Measurements from ENCODE around the gene SMYD3.

DNA sequence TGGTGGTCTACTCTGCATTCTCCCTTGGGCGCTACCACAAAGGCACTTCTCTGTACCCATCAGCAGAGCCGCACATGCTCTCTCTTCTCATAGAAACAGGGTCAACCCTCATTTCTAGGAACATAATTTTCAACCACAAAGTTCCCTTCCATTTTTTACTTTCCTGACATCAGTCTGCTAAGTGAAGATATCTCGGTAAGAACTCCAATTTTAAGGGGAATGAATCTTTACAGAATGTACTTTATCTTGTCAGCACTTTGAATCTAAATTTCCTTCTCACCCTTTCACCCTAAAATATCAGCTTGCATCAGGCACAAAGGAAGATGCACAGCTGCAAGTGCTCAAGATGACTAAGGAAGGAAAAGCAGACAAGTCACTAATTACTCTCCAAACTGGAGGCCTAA lies 545.9 kb downstream of the SMYD3 start:
- TF ChIP-seq, protein P1, sequence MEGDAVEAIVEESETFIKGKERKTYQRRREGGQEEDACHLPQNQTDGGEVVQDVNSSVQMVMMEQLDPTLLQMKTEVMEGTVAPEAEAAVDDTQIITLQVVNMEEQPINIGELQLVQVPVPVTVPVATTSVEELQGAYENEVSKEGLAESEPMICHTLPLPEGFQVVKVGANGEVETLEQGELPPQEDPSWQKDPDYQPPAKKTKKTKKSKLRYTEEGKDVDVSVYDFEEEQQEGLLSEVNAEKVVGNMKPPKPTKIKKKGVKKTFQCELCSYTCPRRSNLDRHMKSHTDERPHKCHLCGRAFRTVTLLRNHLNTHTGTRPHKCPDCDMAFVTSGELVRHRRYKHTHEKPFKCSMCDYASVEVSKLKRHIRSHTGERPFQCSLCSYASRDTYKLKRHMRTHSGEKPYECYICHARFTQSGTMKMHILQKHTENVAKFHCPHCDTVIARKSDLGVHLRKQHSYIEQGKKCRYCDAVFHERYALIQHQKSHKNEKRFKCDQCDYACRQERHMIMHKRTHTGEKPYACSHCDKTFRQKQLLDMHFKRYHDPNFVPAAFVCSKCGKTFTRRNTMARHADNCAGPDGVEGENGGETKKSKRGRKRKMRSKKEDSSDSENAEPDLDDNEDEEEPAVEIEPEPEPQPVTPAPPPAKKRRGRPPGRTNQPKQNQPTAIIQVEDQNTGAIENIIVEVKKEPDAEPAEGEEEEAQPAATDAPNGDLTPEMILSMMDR (IDR thresholded peaks at IDR 0.05; ENCODE audit: insufficient read depth, low read length) = no peak
- no peak for TF ChIP-seq POLR2AphosphoS5 (IDR thresholded peaks at IDR 0.05; ENCODE audit: low read depth)
